Lung (tissue), 12 donors: ENCODE measurements around the gene CHPT1. TPM values are rescaled to one million over a fixed set of nuclear protein-coding genes. Genes with fewer than 3 reads are reported as not detected.
"Not testable (repeated sequence)": the region's sequence is repeated elsewhere in the genome, so short reads cannot be mapped to it uniquely, and the experiment has no call there.

Source experiments
- ATAC-seq: fragments of 200-7000 bp; cut with Tn5 transposase; one replicate; pipeline ENCODE4 v1.9.1; 2020; ENCODE audit warnings: moderate number of reproducible peaks; ENCODE audit not compliant: insufficient read depth, low FRiP score
- DNase-seq, 3 donors: peaks; one replicate each; pipeline ENCODE4 v3.0.0-alpha.2; 2013 to 2017
- H3K27ac ChIP-seq, 2 donors: one replicate each; pipeline ENCODE4 v1.5.1; 2013; ENCODE audit warnings: mild to moderate bottlenecking in 2 of 2, moderate library complexity in 2 of 2, control low read depth in 1 of 2, inconsistent platforms in 1 of 2, low read depth in 1 of 2, low read length in 1 of 2
- H3K27me3 ChIP-seq, 3 donors: one replicate each; pipeline ENCODE4 v1.5.1; 2013; ENCODE audit warnings: low read length in 2 of 3; ENCODE audit not compliant: control insufficient read depth in 3 of 3, insufficient read depth in 3 of 3
- H3K36me3 ChIP-seq, 4 donors: one replicate each; pipeline ENCODE4 v1.5.1; 2013; ENCODE audit warnings: low read length in 4 of 4, mild to moderate bottlenecking in 1 of 4, moderate library complexity in 1 of 4; ENCODE audit not compliant: control insufficient read depth in 4 of 4, insufficient read depth in 4 of 4
- H3K4me1 ChIP-seq, 5 donors: one replicate each; pipeline ENCODE4 v1.5.1; 2013; ENCODE audit warnings: low read length in 5 of 5, mild to moderate bottlenecking in 2 of 5, moderate library complexity in 1 of 5; ENCODE audit not compliant: control insufficient read depth in 5 of 5, insufficient read depth in 5 of 5
- H3K4me3 ChIP-seq: one replicate; pipeline ENCODE4 v1.5.1; 2013; ENCODE audit warnings: mild to moderate bottlenecking, control low read depth, moderate library complexity
- H3K9ac ChIP-seq, 2 donors: one replicate each; pipeline ENCODE4 v1.5.1; 2013; ENCODE audit warnings: low read length in 2 of 2, control low read depth in 1 of 2; ENCODE audit not compliant: insufficient read depth in 1 of 2
- H3K9me3 ChIP-seq, 4 donors: one replicate each; pipeline ENCODE4 v1.5.1; 2013; ENCODE audit warnings: low read length in 3 of 4, mild to moderate bottlenecking in 1 of 4, moderate library complexity in 1 of 4; ENCODE audit not compliant: control insufficient read depth in 4 of 4, insufficient read depth in 3 of 4
- WGBS, 2 donors: extraction: QIAGEN DNeasy Blood & Tissue Kit; methylation state at CpG; one replicate each; pipeline ENCODE4 v1.1.7; 2013; 5-methylcytosine and 5-hydroxymethylcytosine counted together
- polyA plus RNA-seq, 2 donors: library from polyadenylated mRNA; stranded (reverse); fragments of 200-250 nt; gene quantifications; one replicate each; pipeline ENCODE4 v1.2.1, GENCODE V29; 2013
- total RNA-seq, 2 donors: library from RNA; depleted of rRNA in 1 of 2; stranded (reverse); fragments of >200 nt in 1 of 2; gene quantifications; one replicate each; pipeline ENCODE4 v1.2.1, GENCODE V29; 2014 to 2021
- TF ChIP-seq, protein P1 (sequence below): IDR thresholded peaks from 2 replicates; pipeline ENCODE4 v1.5.1; 2012; ENCODE audit warnings: mild to moderate bottlenecking; ENCODE audit errors: control extremely low read depth, extremely low read depth
- donor health status: control.
- donor health status: control.
- donor health status: Bipolar disorder and iron deficiency.
- donor health status: healthy.
- donor health status: DM: yes; HTN: yes; CAD: no.

CHPT1 gene
- total and polyA plus RNA-seq, 4 donors = 25.1 to 60.9 (median 41.2) TPM

DNA sequence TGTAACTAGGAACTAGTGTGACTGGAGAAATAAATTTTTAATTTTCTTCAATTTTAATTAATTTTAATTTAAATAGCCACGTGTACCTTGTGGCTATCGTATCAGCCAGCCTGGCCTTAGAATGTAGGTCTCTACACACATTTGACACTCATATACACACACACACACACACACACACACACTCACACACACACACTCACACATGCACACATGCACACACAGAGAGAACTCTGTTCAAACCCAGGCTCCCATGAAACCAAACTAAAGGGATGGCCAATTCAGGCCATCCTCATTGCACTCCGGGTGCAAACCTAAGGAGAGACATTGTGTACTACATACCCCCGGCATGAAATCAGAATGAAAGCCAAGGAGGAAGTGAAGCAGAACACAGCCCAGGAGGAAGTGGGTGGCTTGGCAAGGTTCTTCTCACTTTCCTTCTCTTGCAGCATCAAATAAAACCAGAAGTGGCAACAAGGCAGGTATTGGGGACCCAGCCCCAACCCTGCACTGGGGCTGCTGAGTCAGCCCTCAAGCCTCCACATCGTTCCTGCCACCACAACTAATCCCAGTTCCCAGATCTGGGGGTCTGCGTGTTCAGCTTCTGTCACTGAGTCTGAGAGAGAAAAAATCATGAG is 26.2 kb upstream of the CHPT1 start:
- H3K9ac ChIP-seq = no peak overlapping the region

DNA sequence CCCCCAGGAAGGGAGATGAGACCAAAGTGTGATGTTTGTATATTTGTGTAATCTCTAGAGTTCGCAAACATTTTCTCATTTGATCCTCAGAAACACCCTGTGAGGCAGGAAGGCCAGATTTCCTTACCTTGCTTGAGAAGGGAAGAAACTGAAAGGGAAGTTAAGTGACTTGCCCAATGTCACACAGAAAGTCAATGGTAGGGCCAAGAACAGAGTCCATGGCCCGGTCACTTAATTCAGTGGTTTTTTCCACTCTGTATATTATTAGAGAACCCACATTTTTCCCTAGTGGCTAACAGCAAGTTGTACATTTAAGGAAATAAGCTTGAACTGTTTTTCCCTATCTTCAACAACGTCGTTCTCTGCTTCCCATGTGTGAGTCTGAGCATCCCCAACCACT is 25.6 kb upstream of the CHPT1 start:
- TF ChIP-seq, protein P1, sequence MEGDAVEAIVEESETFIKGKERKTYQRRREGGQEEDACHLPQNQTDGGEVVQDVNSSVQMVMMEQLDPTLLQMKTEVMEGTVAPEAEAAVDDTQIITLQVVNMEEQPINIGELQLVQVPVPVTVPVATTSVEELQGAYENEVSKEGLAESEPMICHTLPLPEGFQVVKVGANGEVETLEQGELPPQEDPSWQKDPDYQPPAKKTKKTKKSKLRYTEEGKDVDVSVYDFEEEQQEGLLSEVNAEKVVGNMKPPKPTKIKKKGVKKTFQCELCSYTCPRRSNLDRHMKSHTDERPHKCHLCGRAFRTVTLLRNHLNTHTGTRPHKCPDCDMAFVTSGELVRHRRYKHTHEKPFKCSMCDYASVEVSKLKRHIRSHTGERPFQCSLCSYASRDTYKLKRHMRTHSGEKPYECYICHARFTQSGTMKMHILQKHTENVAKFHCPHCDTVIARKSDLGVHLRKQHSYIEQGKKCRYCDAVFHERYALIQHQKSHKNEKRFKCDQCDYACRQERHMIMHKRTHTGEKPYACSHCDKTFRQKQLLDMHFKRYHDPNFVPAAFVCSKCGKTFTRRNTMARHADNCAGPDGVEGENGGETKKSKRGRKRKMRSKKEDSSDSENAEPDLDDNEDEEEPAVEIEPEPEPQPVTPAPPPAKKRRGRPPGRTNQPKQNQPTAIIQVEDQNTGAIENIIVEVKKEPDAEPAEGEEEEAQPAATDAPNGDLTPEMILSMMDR = no peak
- Histone ChIP-seq H3K9me3 (no peaks in the 10 kb centered on the region), H3K9ac (no peak overlapping the region), H3K27me3 (peaks cover 0 to 2% (median 0%) of the 10 kb centered on the region in 3 donors), H3K4me3 (no peak overlapping the region), H3K36me3 (no peaks in the 10 kb centered on the region), H3K27ac (no peak overlapping the region), H3K4me1 (peaks cover 0 to 1% (median 0%) of the 10 kb centered on the region in 5 donors)
- no peak for ATAC-seq
- no peak for DNase-seq
- WGBS, 2 donors = 61 to 77% methylated on average over 4 of the region's 4 CpGs

More for the DNA sequence above, 26.2 kb upstream of the CHPT1 start:
- H3K36me3 ChIP-seq = no peaks in the 10 kb centered on the region
- no peak overlapping the region for H3K27ac ChIP-seq
- WGBS, 2 donors = 44 to 55% methylated on average over 6 of the region's 6 CpGs
- ATAC-seq (peak; percentile 49), DNase-seq (no peak)
- H3K27me3 ChIP-seq = peaks cover 0 to 2% (median 0%) of the 10 kb centered on the region in 3 donors
- peaks cover 0 to 1% (median 0%) of the 10 kb centered on the region in 5 donors for H3K4me1 ChIP-seq
- no peak overlapping the region for H3K4me3 ChIP-seq
- H3K9me3 ChIP-seq = no peaks in the 10 kb centered on the region
- TF ChIP-seq, protein P1 = no peak

DNA sequence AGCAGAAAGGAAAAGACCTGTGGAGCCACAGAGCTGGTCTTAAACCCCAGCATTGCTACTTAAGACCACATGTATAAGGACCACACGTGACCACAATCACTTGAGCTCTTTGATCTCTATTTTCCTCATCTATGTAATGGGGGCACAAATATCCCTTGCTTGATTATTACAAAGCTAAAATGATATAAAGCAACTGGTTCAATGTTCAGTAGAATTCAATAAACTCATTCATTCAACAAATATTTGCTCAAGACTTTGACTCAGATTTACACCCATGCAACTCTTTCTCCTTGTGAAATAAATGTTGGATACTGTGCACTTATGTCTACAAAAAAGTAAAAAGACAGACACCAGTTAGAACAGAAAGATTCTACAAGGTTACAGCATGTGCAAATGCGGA is 21.9 kb upstream of the CHPT1 start:
- H3K9ac ChIP-seq = no peak overlapping the region
- H3K27me3 ChIP-seq = peaks cover 0 to 3% (median 2%) of the 10 kb centered on the region in 3 donors
- no peak overlapping the region for H3K4me3 ChIP-seq
- H3K9me3 ChIP-seq = no peaks in the 10 kb centered on the region
- H3K27ac ChIP-seq = no peak overlapping the region
- WGBS, 2 donors = 91 to 96% methylated on average over 2 of the region's 2 CpGs
- TF ChIP-seq, protein P1 = no peak
- DNase-seq (no peak), ATAC-seq (no peak)
- H3K4me1 ChIP-seq = peaks cover 0 to 7% (median 1%) of the 10 kb centered on the region in 5 donors
- no peaks in the 10 kb centered on the region for H3K36me3 ChIP-seq

DNA sequence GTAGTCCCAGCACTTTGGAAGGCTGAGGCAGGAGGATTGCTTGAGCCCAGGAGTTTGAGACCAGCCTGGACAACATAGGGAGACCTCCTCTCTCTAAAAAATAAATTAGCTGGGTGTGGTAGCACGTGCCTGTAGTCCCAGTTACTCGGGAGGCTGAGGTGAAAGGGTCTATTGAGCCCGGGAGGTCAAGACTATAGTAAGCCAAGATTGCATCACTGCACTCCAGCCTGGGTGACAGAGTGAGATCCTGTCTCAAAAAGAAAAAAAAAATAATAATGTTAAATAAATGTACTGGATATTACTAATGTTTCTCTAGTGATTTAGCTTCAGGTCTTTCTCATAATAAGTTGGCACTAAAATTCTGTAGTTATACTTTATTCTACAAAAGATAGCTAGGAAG is 20.9 kb upstream of the CHPT1 start:
- not testable (repeated sequence) for H3K4me3 ChIP-seq, H3K9ac ChIP-seq, H3K27ac ChIP-seq, H3K9me3 ChIP-seq, DNase-seq, H3K36me3 ChIP-seq, H3K27me3 ChIP-seq, H3K4me1 ChIP-seq, ATAC-seq
- 74 to 86% methylated on average over 3 of the region's 3 CpGs for WGBS, 2 donors
